DLD1 (cell line): ENCODE results near the gene FNBP1.
"Not testable (repeated sequence)": the region's sequence is repeated elsewhere in the genome, so short reads cannot be mapped to it uniquely, and the experiment has no call there.

Experiments used
- in situ Hi-C: cut with HindIII; loops from 2 replicates; pipeline ENCODE4 v1.10.0; 2017; ENCODE audit warnings: low sequenced_read_pairs

Gene FNBP1

DNA sequence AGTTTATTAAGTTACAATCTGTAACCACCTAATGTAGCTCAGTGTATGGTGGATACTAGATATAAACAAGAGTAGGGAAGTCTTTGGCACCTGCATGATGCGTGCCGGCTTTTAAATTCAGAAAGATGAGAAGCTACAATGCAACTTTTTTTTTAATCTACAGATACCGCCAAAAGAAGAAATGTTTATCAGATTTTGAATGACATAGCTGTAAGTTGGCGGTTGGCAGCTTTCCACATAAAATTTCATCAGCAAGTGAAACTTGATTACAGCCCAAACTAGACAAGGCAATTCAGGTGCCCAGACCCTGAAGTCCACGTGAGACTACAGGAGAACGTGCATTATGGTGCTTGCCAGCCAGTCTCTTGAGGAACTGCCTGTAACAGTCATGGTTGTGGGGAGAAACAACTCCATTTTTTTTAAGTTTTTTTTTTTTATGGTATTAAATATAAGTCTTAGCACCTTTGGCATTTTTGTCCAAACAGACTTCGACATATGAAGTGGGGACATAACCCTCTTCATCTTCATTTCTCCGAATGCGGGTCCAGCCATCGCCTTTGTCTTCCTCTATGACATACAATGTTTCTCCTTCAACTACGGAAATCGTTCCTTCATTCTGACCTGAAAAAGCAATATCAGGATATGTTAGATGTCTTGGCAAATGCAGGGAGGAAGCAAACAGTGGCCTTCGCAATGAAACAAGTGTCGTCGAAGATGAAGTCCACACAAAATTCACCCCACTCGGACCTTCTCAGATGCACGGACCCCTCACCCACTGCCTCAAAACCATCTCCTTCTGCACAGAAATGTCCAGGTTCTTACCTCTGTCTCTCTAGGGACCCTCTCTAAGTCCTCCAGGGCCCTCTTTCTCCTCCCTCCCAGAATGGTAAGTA is 147.4 kb downstream of the FNBP1 start:
- in situ Hi-C loops, result no loop called here

DNA sequence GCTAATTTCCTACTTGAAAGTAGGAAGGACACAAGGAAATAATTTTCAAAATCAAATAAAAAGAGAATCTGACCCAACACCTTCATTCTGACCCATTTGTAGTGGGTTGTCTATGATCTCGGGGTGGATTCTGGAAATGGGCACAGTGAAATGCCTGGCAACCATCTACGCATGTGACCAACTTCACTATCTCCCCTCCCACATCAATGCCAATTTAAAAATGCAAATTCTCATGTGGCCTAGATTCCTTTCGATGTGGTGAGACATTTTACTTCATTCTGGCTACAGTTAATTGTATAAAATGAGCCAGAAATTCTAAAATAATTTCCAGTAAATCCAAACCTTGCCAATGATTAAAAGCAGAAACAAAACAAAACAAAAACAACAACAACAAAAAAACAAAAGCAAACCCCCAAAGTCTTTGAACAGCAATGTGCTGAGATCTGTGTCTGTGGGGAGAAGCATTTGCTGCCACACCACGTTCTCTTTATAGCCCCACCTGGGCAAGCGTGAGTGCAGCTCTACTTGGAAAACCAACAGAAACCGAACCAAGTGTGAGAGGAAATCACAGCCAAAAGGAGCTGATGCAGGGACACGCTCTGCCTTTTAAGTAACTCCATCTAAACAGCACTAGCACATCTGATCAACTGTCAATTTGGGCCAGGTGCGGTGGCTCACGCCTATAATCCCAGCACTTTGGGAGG is 148.7 kb downstream of the FNBP1 start:
- in situ Hi-C loops, result no loop called here

GRCh38 chr9:129891569-129891968 is 151.4 kb downstream of the FNBP1 start:
- in situ Hi-C loops, result no loop called here

DNA sequence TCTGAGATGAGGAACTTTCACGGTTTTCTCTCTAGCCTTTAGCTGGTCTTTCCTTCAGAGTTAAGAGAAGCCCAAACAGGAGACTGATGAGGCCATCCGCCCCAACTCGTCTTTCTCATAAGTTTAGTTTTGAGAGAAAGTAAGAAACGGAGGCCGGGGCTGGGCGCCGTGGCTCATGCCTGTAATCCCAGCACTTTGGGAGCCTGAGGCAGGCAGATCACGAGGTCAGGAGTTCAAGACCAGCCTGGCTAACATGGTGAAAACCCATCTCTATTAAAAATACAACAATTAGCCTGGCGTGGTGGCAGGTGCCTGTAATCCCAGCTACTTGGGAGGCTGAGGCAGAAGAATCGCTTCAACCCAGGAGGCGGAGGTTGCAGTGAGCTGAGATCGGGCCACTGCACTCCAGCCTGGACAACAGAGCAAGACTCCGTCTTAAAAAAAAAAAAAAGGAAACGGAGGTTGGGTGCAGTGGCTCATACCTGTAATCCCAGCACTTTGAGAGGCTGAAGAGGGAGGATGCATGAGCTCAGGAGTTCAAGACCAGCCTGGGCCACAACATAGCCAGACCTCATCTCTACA is 152.2 kb downstream of the FNBP1 start:
- in situ Hi-C loops, result not testable (repeated sequence)

GRCh38 chr9:129889941-129890717 is 152.9 kb downstream of the FNBP1 start:
- in situ Hi-C loops, result no loop called here

GRCh38 chr9:129889122-129889940 is 153.7 kb downstream of the FNBP1 start:
- in situ Hi-C loops, result no loop called here

GRCh38 chr9:129888293-129889121 is 154.5 kb downstream of the FNBP1 start:
- in situ Hi-C loops, result no loop called here

DNA sequence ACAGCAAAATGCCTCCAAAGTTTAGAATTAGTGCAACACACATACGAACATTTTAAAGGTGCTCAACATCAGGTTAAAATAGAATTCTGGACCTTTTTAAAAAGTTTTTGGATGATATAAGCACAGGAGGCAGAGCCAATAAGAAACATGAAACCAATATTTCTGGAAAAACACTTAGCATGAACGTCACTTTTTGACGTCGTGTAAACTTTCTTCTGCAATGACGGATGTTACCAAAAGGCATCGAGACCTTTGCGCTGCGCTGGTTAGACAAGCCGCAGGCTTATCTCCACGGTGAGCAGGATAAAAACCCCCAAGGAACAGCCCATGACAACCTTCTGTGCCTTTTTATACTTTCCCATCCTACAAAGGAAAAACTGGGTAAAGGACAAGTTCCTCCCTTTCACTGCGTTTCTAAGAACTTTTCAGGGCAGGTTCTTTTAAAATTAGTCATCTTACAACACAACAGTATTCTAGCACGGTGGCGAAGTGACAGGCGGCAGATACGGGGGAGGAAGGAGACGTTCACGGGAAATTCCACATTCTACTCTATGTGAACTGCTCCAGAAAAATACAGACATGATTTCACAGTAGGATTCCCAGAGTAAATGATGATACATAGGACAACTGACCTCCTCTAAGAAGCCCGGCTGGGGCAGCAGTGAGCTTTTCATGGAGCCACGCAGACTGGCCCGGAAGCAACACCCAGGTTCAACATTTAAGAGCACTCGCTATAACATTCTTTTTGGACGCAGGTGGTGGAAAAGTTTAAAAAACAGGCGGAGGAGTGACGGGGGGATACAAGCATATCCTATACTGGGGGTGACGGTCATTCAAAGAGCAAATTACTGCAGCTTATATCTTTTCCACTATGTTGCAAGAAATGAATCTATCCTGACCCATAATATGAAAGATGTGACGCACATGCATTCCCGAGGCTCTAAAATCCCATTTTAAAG is 155.4 kb downstream of the FNBP1 start:
- in situ Hi-C loops, result no loop called here

DNA sequence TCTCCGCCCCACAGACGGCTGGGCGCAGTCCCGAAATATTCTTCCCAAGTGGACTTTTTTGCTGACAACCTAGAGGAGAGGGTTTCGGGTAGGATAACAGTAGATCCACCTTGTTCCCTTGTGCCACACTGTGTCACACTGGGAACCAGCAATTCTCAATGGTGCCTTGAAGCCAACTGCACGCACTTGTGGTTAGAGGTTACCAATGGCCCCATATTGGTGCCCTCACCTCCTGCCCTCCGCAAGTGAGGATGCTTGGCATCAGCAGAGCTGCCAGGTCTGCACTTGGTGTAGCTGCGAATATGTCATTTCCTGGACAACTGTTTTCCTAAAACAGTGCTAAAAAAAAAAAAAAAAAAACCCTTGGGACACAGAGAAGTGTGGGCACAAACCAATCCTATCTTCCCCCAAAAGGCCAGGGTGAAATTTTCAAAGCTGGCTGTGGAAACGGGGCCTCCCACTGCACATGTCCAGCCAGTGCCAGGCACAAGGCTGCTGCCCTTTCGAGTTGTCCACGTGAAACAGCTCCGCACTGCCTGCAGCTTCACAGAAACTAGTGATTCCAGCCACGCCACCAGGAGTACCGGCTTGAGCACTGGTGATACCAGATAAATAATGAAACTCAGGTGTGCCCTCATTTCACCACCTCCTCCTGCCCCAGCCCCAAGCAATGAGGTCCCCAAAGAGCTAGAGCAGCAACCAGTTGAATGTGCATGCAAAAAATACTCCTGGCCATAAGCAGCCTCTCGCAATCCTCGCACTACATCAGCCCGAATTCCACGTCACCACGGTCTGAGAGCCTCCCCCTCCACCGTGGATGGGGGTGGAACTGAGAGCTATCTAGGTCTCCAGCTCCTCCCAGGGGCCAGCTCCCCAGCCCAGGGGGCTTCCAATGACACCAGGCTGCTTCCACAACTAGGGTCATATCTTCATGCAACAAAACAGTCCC is 156.5 kb downstream of the FNBP1 start:
- in situ Hi-C loops, result no loop called here

DNA sequence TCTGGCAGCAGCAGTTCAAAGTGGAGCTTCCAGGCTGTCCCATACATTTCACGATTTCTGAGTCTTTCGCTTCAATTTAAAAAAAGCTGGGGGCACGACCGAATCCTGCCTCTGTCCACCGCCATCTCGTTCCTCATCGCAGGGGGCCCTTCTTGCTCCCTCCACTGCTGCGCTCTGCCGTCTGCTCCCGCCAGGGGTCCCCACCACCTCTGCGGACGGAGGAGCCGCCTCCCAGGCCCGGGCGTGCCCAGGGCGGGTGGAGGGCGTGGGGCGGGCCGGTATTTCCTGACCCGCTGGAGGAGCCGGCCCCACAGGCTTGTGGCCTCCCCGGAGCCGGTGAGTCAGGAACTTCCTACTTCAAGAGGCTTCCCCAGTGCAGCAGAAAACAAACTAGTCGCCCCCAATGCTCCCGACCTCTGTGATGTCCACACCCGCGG is 157.3 kb downstream of the FNBP1 start:
- in situ Hi-C loops, result no loop called here

GRCh38 chr9:129885018-129885669 is 157.8 kb downstream of the FNBP1 start:
- in situ Hi-C loops, result no loop called here

GRCh38 chr9:129884220-129885017 is 158.6 kb downstream of the FNBP1 start:
- in situ Hi-C loops, result no loop called here

DNA sequence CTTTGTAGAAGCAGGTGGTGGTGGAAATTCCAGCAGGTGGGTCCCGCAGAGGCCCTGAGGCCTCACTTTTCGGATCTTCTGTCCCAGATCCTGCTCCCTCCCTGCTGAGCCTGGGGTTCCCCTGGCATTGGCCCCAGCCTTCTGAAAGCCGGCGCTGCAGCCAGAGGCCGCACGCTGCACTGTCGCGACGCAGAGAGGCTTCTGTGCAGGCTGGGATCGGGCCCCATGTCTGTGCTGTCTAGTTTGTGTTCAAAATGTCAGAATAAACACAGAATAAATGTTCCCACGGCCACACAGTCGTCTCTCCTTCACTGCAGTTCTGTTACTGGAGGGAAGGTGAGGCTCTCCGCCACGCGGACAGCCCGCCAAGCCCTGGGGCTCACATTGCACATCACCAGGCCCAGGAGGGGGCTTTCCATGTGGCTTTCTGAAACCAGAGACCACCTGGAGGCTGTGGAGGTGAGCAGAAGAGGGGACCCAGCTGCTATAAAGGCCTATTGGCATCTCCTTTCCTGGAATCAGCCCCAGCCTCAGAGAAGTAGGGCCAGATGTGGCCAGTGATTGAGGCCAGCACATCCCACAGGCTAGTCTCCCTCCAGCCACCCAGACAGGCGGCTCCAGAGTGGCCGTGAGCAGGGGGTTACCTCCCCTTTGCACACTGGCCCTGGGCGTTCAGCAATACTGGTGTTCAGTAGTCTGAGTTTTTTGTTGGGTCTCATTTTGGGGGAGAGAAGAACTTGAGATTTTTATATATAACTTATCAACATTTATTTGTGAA is 161.3 kb downstream of the FNBP1 start:
- in situ Hi-C loops, result no loop called here

GRCh38 chr9:129880654-129881546 is 162.1 kb downstream of the FNBP1 start:
- in situ Hi-C loops, result no loop called here
